ENCODE data around the gene C1orf115.
"Not testable (repeated sequence)": the region's sequence is repeated elsewhere in the genome, so short reads cannot be mapped to it uniquely, and the experiment has no call there.

C1orf115 gene

GRCh38 chr1:220711056-220711809 lies 21.1 kb downstream of the C1orf115 start:
- ChIA-PET CTCF (no interaction called here), POLR2A (ENCODE audit: low non-redundant PET) (no interaction called here)
- DNase-seq (ENCODE audit: low spot score), result no peak
- no peak for TF ChIP-seq CTCF (conservative IDR thresholded peaks at IDR 0.05; ENCODE audit: low read depth)
- H3K27ac ChIP-seq, result no peak overlapping the region

GRCh38 chr1:220715986-220716385 lies 25.8 kb downstream of the C1orf115 start:
- DNase-seq (ENCODE audit: low spot score); CTCF ChIA-PET; POLR2A ChIA-PET (ENCODE audit: low non-redundant PET); H3K27ac ChIP-seq: not testable (repeated sequence)

- no peak for DNase-seq (ENCODE audit: low spot score)
- no peak for TF ChIP-seq CTCF (conservative IDR thresholded peaks at IDR 0.05; ENCODE audit: low read depth)
- no peak overlapping the region for H3K27ac ChIP-seq
- POLR2A ChIA-PET (ENCODE audit: low non-redundant PET), result no interaction called here
- CTCF ChIA-PET, result interaction anchor here (0.6 to 1.4 kb wide), 2 partner anchors 500 to 508 kb away, joined by 3 to 4 read pairs; no protein-coding TSS in a partner anchor
These were observed 27.9 kb downstream of the C1orf115 start for GRCh38 chr1:220717800-220718640.

GRCh38 chr1:220721266-220721665 lies 31.1 kb downstream of the C1orf115 start:
- POLR2A ChIA-PET (ENCODE audit: low non-redundant PET); H3K27ac ChIP-seq; DNase-seq (ENCODE audit: low spot score): not testable (repeated sequence)
- CTCF ChIA-PET, result interaction anchor here (0.6 to 3.3 kb wide), 3 partner anchors 12 to 14 kb away, joined by 3 to 15 read pairs (median 3); no protein-coding TSS in a partner anchor

- ChIA-PET CTCF (interaction anchor here (0.6 to 0.8 kb wide), 4 partner anchors 28 to 1367 kb away, joined by 3 to 5 read pairs (median 4); no protein-coding TSS in a partner anchor), POLR2A (ENCODE audit: low non-redundant PET) (no interaction called here)
- TF ChIP-seq CTCF (conservative IDR thresholded peaks at IDR 0.05; ENCODE audit: low read depth), result no peak; the same call in 1 of the 2 replicates
- no peak for DNase-seq (ENCODE audit: low spot score)
- no peak overlapping the region for H3K27ac ChIP-seq
These were observed 36.5 kb downstream of the C1orf115 start for GRCh38 chr1:220726634-220727033.

- ChIA-PET CTCF (interaction anchor here (1.0 kb wide), 1 partner anchor 23 kb away, joined by 3 read pairs; no protein-coding TSS in a partner anchor), POLR2A (ENCODE audit: low non-redundant PET) (no interaction called here)
- DNase-seq (ENCODE audit: low spot score), result no peak
- H3K27ac ChIP-seq, result no peak overlapping the region
- no peak for TF ChIP-seq CTCF (conservative IDR thresholded peaks at IDR 0.05; ENCODE audit: low read depth)
These were observed 37.4 kb downstream of the C1orf115 start for GRCh38 chr1:220727519-220727918.

GRCh38 chr1:220730486-220730885 lies 40.3 kb downstream of the C1orf115 start:
- TF ChIP-seq CTCF (conservative IDR thresholded peaks at IDR 0.05; ENCODE audit: low read depth), result no peak
- no peak overlapping the region for H3K27ac ChIP-seq
- ChIA-PET CTCF (interaction anchor here (0.7 kb wide), 1 partner anchor 410 kb away, joined by 7 read pairs; no protein-coding TSS in a partner anchor), POLR2A (ENCODE audit: low non-redundant PET) (no interaction called here)
- DNase-seq (ENCODE audit: low spot score), result no peak
